Gastrocnemius medialis (tissue), 4 donors: ENCODE results near the gene MALAT1.
"Not testable (repeated sequence)": the region's sequence is repeated elsewhere in the genome, so short reads cannot be mapped to it uniquely, and the experiment has no call there.

ENCODE experiments used
- POLR2A ChIP-seq, 2 donors: fragments of 450-650 bp; IDR thresholded peaks; one replicate each; pipeline ENCODE4 v1.6.1; 2017; ENCODE audit warnings: antibody characterized with exemption in 2 of 2, mild to moderate bottlenecking in 2 of 2, moderate library complexity in 2 of 2
- TF ChIP-seq, protein P1 (sequence below), 5 experiments: fragments of 450-650 bp in 3 of 5; fragments of 200-600 bp in 2 of 5; sonication (generic) in 2 of 5; IDR thresholded peaks in 4 of 5; conservative IDR thresholded peaks in 1 of 5; 1 replicate in 4 of 5; 2 replicates in 1 of 5; pipeline ENCODE4 v1.5.1; 2016 to 2019; ENCODE audit warnings: antibody characterized with exemption in 5 of 5, mild to moderate bottlenecking in 3 of 5, moderate library complexity in 3 of 5

DNA sequence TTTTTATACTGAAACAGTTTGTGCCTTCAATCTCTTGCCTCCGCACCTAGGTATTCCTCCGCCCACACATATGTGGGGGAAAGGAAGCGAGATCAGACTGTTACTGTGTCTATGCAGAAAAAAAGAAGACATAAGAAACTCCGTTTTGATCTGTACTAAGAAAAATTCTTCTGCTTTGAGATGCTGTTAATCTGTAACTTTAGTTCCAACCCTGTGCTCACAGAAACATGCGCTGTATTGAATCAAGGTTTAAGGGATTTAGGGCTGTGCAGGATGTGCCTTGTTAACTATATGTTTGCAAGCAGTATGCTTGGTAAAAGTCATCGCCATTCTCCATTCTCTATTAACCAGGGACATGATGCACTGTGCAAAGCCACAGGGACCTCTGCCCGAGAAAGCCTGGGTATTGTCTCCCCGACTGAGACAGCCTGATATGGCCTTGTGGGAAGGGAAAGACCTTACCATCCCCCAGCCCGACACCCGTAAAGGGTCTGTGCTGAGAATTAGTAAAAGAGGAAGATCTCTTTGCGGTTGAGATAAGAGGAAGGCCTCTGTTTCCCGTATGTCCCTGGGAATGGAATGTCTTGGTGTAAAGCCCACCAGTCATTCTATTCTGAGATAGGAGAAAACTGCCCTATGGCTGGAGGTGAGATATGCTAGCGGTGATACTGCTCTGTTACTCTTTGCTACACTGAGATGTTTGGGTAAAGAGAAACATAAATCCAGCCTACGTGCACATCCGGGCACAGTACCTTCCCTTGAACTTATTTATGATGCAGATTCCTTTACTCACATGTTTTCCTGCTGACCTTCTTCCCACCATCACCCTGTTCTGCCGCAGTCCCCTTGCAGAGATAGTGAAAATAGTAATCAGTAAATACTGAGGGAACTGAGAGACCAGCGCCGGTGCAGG lies 24.1 kb downstream of the MALAT1 start:
- not testable (repeated sequence) for TF ChIP-seq POLR2A (IDR thresholded peaks at IDR 0.05)
- TF ChIP-seq, protein P1, sequence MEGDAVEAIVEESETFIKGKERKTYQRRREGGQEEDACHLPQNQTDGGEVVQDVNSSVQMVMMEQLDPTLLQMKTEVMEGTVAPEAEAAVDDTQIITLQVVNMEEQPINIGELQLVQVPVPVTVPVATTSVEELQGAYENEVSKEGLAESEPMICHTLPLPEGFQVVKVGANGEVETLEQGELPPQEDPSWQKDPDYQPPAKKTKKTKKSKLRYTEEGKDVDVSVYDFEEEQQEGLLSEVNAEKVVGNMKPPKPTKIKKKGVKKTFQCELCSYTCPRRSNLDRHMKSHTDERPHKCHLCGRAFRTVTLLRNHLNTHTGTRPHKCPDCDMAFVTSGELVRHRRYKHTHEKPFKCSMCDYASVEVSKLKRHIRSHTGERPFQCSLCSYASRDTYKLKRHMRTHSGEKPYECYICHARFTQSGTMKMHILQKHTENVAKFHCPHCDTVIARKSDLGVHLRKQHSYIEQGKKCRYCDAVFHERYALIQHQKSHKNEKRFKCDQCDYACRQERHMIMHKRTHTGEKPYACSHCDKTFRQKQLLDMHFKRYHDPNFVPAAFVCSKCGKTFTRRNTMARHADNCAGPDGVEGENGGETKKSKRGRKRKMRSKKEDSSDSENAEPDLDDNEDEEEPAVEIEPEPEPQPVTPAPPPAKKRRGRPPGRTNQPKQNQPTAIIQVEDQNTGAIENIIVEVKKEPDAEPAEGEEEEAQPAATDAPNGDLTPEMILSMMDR (IDR thresholded peaks at IDR 0.05 in 4 of 5, conservative IDR thresholded peaks at IDR 0.05 in 1 of 5), result not testable (repeated sequence)
